GM19397 (cell line): ENCODE measurements around the gene PACSIN2.

Experiments
- ATAC-seq: cut with Tn5 transposase; IDR thresholded peaks from one replicate; pipeline ENCODE4 v1.9.1; 2021; ENCODE audit warnings: mild to moderate bottlenecking, moderate library complexity; ENCODE audit not compliant: unreplicated experiment

The PACSIN2 gene

DNA sequence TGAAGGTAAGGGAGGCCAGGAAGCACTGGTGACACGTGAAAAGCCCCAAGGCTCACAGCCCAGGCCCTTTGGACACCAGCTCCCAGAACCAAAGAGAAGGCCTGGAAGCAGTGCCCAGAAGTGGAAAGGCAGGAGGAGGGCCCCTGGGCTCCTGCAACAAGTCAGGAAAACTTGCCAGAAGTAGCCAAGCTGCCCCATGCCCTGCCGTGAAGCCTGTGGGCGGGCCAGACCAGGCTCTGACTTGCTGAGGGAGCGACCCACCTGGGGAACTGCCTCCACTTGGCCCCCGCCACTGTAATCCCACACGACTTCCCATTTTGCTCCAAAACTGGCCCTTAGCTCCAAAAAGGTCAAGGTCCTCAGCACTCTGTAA lies 106.6 kb downstream of the PACSIN2 start:
- no peak for ATAC-seq

DNA sequence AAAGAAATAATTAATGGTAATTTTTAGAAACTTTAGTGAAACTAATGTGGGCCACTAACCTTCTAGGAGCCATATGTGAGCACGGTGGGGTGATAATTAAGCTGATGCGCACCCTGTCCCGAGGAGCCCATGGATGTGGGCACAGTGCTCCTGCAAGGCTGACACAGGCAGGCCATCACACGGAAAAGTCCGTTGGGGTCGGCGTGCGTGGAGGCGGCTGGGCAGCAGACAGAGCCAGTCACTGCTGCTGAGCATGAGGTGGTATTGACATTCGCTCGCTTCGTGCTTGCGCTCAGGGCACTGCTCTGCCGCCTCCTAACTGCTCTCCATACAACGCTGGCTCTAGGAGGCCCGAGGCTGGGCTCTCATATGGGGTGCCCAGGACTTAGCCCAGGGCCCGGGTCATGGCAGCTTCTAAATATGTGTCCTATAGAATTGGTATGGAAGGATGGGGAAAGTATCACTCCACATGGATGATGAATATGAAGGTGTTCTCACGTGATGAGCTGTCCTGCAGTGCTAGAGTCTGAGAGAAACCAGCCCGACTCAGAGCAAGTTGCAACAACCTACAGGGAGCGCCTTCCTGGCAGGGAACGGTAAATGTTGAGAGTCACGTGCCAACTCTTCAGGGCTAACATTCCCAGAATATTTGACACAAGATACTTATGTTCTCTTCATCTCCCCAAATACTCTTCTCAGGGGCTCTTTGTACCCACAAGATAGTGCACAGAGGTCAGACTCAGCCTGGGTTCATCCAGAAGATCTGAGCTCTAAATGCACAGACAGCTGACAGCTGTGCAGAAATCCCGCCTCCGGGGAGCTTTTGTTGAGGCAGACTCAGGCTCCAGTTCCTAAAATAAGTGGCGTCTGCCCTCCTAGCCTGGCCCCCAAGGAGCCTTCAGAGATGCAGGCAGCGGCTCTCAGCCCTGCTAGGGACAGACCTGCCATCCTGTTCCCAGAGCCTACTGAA lies 107.3 kb downstream of the PACSIN2 start:
- ATAC-seq, result no peak

DNA sequence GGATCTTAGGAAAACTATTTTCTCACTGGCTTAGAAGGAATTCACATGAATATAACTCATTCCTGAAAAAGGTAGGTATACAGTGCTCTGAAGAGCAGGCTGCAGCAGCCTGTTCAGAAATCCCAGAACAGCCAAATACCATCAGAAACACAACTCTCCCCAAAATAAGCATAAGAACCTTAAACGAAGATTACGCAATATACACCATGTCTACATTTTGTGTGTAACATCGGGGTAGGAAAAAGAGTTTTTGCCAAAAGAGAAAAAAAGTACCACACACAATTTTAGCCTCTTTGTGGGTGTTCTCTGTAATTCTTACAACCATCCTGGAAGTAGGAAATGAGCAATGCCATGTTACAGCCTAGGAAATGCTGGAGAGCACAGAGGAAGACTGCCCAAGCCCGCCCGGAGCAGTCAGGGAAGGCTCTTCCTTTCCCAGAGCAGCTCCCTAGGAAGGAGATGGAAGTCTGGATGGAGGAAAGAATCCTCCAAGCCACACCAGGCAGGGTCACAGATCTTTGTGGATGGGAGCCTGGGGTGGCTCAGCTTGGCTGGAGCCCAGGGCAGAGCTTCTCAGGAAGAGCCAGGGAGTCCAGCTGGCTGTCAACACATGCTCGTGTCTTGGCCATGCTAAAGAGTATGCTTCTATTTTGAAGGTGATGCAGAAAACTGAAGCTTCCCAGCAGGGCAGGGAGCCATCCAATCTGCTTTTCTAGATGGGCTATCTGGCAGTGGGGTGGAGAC lies 108.2 kb downstream of the PACSIN2 start:
- ATAC-seq, result no peak

DNA sequence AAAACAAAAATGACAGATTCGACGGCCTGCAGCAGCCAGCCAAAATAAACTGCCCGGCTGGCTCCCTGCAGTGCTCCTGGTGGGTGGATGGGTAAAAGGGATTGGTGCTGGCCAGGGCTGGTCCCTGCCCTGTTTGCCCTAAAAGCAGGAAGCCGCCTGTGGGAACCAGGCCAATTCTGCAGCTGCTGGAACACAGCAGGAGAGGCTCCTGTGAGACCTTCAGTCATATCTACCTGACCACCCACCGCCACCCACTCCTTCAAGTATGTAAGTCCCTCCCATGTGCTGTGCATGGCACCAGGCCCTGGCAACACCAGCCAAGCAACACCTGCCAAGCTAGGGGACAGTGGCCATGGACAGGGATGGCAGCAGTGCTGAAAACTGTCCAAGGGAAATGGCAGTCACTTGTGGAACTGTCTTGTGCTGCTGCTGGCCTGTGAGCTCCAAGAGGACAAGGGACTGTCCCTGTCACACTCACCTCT lies 109.2 kb downstream of the PACSIN2 start:
- no peak for ATAC-seq

DNA sequence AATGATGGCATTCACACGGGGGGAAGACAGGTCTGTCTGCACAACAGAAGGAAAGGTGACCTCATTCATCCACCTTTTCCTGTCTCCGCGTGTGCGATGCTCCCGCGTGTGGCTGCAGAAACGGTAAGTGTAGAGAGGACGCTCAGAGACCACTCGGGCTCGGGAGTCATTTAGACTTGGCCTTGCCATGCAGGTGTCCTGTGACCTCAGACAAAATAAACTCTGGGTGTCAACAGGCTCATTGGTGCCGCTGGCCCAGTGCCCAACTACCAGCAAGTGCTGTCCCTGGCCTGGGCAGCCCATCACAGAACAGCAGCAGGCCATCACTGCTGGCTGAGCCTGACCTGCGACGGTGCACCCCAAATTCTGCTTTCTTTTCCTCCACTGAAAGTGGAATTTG lies 109.7 kb downstream of the PACSIN2 start:
- no peak for ATAC-seq

DNA sequence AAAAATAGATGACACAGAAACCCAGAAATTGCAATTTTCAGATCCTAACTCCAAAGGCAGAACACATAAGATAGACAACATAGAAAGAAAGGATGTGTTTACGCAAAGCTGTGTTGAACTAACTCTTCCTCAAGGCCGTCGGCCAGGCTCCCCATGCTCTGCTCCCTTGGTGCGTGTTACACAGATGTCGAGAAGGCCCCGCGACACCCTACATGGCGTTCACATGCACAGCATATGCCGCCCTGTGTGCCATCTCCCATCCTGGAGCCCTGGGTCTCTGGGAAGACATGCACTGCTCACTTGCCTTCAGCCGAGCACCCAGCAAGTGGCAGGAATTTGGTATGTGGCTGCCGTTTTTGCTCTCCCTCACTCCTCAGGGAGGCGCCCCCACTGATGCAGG lies 110.9 kb downstream of the PACSIN2 start:
- ATAC-seq, result no peak

DNA sequence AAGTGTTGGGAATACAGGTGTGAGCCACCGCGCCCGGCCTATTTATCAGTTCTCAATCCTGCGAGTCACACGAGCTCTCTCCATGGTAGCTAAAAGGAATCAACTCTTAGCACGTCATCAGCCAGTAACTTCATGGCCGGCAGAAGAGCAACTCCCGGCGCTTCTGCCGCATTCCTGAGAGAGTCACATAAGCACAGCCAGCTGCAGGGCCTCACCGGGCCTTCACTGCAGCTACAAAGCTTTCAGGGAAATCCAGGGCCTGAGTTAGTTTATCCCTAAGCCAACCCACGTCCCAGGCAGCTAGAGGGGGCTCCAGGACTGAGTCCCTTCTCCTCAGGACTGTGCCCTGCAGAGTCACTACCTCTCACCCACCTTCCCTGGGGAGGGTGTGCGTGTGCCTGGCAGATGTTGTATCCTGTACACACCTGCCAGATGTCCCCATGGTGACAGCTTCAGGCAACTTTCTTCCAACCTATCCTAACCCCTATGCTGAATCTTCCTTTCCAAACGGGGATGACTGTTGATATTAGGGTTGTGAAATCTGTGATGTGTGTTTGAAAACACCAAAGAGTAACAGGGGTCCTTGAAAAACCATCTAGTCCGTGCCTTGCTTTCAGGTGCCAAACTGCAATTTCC lies 112.0 kb downstream of the PACSIN2 start:
- no peak for ATAC-seq

DNA sequence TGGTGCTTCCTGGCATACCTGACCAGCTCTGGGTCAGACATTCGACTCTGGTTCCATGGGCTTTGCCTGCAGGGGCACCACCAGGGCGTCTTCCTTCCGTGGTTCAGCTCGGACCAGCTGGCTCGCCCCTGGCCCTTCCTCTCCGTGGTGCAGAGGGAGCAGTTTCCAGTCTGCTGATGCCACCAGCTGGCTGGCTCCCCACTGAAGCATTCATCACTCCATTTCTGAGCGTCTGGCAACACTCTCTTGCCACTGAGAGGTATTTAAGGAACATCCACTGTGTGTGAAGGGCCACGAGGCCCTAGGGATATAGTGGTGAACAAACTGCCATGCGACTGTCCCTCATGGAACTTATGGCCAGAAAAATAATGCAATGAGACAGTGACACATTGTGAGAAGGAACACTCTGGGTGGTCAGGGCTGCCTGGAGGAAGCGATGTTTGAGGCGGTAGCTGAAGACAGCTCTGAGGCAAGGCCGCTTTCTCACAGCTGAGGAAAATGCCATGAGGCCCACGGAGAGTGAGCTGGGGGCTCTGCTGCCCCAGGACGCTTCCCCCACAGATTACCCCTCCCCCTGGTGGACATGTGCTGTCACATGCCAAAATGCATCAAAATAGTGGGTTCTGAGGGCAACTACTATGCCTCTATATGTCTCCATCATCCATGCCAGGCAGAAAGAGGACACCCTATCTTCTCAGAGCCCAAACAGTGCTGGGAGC lies 113.0 kb downstream of the PACSIN2 start:
- ATAC-seq, result no peak

DNA sequence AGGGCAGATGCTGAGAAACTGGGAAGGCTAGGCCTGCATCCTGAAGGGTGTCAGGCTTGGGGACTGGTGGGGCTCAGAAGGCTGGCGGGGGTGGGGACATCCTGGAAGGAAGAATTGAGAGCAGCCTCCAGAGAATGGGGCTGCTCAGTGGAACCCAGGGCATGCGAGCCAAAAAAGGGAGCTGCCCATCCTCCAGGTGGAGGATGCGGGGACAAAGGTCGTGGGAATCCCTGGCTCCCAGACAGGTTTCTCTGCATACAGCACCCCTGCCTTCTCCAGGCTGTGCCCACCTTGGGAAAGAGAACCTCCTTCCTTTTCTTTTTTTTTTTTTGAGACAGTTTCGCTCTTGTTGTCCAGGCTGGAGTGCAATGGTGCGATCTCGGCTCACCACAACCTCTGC lies 117.0 kb downstream of the PACSIN2 start:
- no peak for ATAC-seq

DNA sequence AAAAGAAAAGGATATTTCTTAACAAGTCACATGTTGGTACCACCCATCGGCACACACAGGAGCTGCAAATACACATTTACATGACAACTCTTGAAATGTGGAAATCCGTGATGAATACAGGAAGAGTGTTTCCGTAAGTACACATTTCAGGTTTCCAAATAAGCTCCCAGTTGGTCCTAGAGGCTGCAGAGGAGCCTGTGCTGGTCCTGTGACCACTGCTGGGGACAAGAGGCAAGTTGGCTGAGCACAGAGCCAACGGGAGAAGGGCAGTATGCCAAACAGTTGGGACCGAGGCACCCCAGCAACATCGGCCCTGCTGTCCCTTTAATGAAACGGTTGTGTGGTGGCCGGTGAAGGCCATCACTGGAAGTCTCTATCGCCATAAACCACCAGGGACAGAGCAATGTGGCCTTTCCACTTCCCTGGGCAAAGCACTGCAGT lies 119.4 kb downstream of the PACSIN2 start:
- ATAC-seq, result no peak

DNA sequence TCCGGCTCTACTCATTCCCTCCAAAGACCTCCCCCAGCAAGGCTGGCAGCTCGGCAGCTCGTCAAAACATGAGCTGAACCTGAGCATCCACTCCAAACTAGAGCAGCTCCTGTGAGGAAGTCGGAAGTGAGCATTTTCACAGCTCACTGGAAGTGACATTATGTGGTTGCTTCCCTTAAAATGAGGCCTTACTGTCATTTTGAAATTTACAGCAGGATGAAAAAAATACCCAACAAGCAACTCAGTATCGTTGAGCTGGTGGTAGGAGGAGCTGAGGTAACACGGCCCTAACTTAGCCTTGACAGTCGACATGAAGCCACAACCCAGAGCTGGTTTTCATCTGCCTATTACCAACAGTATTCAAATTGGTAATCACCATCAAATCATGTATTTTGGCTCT lies 119.9 kb downstream of the PACSIN2 start:
- no peak for ATAC-seq

DNA sequence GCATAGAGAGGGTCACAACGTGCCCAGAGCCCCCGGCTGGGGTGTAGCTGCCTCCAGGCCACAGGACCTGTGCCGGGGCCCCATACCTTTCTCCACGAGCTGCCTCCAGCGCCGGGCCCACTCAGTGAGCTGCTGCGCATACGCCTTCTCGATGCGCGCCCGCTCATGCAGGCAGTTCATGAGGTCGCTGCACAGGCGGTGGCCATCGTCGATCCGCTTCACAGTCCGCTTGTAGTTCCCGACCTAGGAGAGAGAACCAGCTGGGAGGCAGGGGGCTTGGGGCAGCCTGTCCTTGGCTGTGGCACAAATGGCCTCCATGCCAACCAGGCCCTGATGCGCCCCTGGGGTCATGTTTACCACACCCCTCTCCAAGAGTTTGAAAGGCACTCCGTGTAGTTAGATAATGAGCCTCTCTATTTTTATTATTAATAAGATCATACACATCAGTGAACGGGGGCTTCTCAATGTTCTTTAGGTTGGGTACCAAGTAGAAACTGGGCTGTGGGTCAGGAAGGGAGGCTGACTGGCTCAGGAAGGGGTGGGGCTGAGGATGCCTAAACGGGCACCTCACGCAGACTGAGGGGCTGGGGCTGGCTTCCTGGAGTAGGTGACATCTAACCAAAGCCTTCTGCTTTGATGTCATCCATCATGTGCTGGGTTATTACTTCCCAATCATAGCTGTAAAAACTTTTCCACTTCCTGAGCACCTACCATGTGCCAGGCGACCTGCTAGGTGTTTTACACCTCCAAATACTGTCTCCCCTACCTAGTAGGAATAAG lies 121.4 kb downstream of the PACSIN2 start:
- no peak for ATAC-seq

DNA sequence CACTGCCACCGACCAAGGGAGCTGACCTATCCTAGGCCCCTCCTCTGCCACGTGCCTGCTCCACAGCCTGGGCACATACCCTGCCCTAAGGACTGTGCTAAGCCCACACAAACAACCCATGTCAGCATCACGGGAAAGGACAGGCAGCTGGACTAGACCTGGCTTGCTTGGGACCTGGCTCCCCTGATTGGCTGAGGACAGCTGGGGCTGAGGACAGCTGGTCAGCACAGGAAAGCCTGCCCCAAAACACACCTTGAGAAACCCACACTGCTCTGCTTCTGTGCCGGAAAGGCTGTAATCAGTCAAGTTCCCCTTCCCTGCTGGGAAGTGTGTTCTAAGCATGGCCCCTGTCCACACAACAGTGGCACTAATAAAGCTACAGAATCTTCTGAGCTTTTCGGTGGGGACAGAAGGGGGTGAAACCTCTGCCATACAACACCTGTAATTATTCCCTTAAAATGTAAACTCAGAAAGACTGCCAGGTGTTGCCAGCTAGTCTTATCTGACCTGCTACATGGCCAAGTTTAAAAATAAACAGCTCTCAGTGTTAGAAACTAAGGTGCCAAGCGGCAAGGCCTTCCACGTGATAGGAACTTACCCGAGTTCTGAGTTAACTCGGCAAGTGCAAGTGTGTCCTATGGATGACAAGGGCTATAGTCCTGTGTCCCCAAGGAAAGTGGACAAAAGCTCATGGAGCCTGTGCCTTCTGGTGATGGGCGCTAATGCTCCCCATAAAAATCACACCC lies 122.2 kb downstream of the PACSIN2 start:
- ATAC-seq, result no peak

DNA sequence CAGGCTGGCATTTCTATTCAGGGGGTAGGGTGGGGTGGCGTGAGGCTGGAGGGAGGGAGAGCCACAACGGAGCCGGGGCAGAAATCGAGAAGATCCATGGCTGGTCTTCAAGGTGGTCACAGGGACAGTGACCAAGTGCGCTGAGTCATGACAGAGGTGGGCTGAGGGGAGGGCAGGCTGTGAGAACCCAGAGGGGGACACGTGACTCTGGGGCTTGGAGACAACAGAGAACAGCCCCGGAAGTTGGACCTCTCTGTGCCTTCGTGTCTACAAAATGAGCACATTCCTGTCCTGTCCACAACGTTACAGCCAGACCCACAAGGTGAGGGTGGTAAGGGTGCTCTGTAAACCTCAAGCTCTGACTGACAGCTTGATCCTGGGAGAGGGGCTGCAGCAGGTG lies 122.8 kb downstream of the PACSIN2 start:
- no peak for ATAC-seq

DNA sequence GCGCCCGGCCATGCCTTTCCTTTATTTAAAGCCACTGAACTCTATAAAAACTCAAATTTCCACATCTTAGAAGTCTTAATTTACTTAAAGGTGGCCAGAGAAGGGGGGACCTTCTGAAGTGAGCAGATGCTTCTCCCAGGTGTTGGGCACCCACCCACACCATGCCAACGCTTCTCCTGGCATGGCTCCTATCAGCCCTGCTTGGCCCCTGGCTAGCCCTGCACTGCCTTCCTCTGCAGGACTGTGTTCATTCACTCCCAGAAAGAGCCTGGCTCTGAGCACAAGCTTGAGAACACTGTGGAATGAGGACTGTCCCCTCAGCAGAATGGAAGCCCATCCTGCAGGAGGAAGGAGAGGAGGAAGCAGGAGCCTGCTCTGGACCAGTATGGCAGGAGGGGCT lies 123.3 kb downstream of the PACSIN2 start:
- no peak for ATAC-seq

DNA sequence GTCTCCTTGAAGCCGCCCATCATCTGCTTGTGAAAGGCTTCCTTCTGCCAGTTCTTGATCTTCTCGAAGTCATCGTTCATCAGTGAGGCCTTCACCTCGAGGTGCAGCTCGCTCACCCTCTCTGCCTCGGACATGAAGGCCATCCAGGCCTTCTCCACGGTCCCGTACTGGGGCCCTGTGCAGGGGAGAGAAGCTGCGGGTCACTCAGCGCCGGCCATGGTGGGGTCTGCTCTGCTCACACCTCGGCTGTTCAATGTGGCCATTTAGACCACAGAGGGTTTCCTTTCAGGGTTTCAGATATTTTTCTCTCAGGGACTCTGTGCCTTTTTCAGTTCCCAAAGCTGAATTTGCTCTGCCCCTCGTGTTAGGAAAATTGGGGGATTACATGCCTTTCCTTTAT lies 123.9 kb downstream of the PACSIN2 start:
- ATAC-seq, result no peak

DNA sequence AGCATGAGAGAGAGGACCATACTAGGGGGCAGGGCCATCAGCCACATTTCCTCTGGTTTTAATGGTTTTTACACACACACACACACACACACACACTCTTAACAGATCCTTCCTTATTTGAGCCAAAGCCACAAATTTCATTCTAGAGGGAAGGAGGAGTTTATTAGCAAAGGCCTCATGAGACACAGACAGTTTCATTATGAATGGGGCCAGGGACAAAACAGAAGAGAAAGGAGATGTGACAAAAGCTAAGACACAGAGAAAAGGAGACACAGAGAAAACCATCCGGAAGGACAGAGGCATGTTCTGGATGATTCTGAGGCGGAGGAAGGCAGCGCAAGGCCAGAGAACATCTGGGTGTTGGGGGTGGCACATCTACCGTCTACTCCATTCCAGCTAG lies 125.6 kb downstream of the PACSIN2 start:
- no peak for ATAC-seq

DNA sequence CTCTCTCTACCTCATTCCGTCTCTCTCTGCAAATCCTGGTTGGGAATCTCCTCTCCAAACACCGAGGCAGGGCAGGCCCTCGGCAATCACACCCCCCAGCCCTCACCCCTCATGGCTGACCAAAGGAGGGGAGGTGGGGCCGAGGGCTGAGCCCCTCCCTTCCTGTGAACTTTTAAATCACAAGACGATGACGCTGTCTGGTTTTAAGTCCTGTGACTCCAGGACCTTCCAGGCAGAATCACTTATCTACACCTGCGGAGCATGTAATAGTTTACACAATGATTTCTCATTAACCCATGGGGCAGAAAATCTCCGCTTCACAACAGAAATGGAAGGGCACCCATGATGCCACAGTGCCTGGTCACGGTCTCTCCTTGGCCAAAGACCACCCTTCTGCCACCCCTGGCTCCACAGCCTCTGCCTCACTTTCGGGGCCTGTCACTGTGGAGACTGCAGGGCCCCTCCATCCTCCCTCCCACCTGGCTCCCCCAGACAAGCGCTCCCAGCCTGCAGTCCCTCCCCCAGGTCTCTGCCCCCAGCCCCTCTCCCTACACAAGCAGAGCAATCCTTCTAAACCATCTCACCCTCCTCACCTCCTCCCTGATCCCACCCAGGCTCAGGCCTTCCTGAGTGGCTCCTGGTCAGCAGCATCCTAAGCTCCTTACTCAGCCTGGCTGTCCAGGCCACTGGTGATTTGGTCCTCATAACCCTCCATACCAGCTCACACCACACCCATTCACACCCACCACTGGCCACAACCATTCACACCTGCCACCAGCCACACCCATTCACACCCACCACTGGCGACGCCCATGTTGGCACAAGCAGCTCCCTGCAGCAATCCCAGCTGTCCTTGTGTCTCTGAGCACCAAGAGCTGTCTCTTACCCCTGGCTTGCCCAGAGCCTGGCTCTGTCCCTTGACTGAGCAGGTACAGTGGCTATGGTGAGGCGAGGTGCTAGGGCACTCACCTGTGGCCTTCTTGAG lies 127.1 kb downstream of the PACSIN2 start:
- ATAC-seq, result no peak
